Fibroblast of lung (primary cell): ENCODE measurements around the gene TMEM116. TPM values are rescaled to one million over a fixed set of nuclear protein-coding genes. Genes with fewer than 3 reads are reported as not detected.

Experiments used
- DNase-seq, 2 donors: peaks; one replicate each; pipeline versions ENCODE4 v3.0.0 to v3.0.0-alpha.2; 2010; ENCODE audit warnings: low read depth in 2 of 2
- H2AFZ ChIP-seq: 2 replicates; pipeline ENCODE4 v1.5.1; 2012; ENCODE audit warnings: low read length, control low read depth, inconsistent platforms
- H3K27ac ChIP-seq: 2 replicates; pipeline ENCODE4 v1.5.1; 2011; ENCODE audit warnings: low read length, control low read depth; ENCODE audit not compliant: insufficient read depth
- H3K27me3 ChIP-seq: 2 replicates; pipeline ENCODE4 v1.5.1; 2011; ENCODE audit warnings: mild to moderate bottlenecking, low read length; ENCODE audit not compliant: control insufficient read depth, insufficient read depth
- H3K36me3 ChIP-seq: 2 replicates; pipeline ENCODE4 v1.5.1; 2011; ENCODE audit warnings: low read length; ENCODE audit not compliant: control insufficient read depth, insufficient read depth
- H3K4me1 ChIP-seq: 2 replicates; pipeline ENCODE4 v1.5.1; 2011; ENCODE audit warnings: low read length; ENCODE audit not compliant: control insufficient read depth, insufficient read depth; ENCODE audit errors: extremely low read depth
- H3K4me2 ChIP-seq: 2 replicates; pipeline ENCODE4 v1.5.1; 2011; ENCODE audit warnings: low read length, control low read depth; ENCODE audit not compliant: insufficient read depth; ENCODE audit errors: extremely low read depth
- H3K4me3 ChIP-seq, 4 experiments: fragments of 200-600 bp in 1 of 4; sonication (generic) in 1 of 4; replicated peaks in 1 of 4; 2 replicates each; pipeline ENCODE4 v1.5.1; 2011 to 2016; ENCODE audit warnings: low read length in 4 of 4, low read depth in 3 of 4, mild to moderate bottlenecking in 3 of 4, control low read depth in 2 of 4, inconsistent platforms in 1 of 4, mixed read lengths in 1 of 4; ENCODE audit not compliant: insufficient read depth in 1 of 4; ENCODE audit errors: control extremely low read depth in 1 of 4
- H3K79me2 ChIP-seq: 2 replicates; pipeline ENCODE4 v1.5.1; 2012; ENCODE audit warnings: mild to moderate bottlenecking, low read length, inconsistent platforms; ENCODE audit not compliant: control insufficient read depth, insufficient read depth
- H3K9ac ChIP-seq: 2 replicates; pipeline ENCODE4 v1.5.1; 2011; ENCODE audit warnings: mild to moderate bottlenecking, low read length, control low read depth; ENCODE audit not compliant: insufficient read depth
- H3K9me3 ChIP-seq: 2 replicates; pipeline ENCODE4 v1.5.1; 2012; ENCODE audit warnings: low read depth, low read length; ENCODE audit not compliant: control insufficient read depth, insufficient read depth
- H4K20me1 ChIP-seq: 2 replicates; pipeline ENCODE4 v1.5.1; 2011; ENCODE audit warnings: low read length; ENCODE audit not compliant: control insufficient read depth, insufficient read depth; ENCODE audit errors: extremely low read depth
- EZH2 ChIP-seq: IDR thresholded peaks from 2 replicates; pipeline ENCODE4 v1.5.1; 2012; ENCODE audit warnings: low read length, control low read depth, mild to moderate bottlenecking; ENCODE audit errors: missing control alignments
- polyA plus RNA-seq, 2 donors: library from polyadenylated mRNA; depleted of rRNA in 1 of 2; stranded (reverse) in 1 of 2; unstranded in 1 of 2; fragments of >200 nt; gene quantifications; 2 replicates each; pipeline ENCODE4 v1.2.1, GENCODE V29; 2011 to 2012; ENCODE audit warnings: missing spikeins in 1 of 2
- total RNA-seq: library from RNA; depleted of rRNA; stranded (reverse); fragments of >200 nt; gene quantifications from 2 replicates; pipeline ENCODE4 v1.2.1, GENCODE V29; 2014
- TF ChIP-seq, protein P1 (sequence below), 2 donors: IDR thresholded peaks in 1 of 2; conservative IDR thresholded peaks in 1 of 2; 1 replicate in 1 of 2; 2 replicates in 1 of 2; pipeline ENCODE4 v1.5.1; 2011 to 2012; ENCODE audit warnings: low read length in 2 of 2, control low read depth in 1 of 2, inconsistent platforms in 1 of 2, low read depth in 1 of 2, mild to moderate bottlenecking in 1 of 2

The TMEM116 gene
- total and polyA plus RNA-seq, 2 donors (not counting 1 experiment from before 2014, with no cell fraction given), result 7.8 to 21.8 TPM

DNA sequence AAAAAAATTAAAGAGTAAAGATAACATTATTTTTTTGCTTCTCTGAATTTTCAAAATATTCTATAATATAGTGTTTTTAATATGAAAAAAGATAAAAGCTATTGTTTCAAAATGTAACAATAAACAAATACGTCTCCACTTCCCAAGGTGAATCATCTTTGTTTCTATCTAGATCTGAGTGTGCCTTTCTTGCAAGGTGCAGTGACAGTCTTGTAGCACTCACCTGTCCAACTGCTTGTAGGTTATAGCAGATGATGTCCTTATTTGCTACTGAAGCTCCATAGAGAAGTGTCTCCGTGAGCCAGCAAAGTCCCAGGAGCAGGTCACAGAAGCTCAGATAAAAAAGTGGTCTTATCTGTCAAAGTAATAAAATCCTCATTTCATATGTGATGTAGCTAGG is 21.4 kb downstream of the TMEM116 start:
- no peaks in the 10 kb centered on the region for H3K9me3 ChIP-seq
- no peak overlapping the region for H3K27ac ChIP-seq
- no peaks in the 10 kb centered on the region for H3K79me2 ChIP-seq
- TF ChIP-seq, protein P1, sequence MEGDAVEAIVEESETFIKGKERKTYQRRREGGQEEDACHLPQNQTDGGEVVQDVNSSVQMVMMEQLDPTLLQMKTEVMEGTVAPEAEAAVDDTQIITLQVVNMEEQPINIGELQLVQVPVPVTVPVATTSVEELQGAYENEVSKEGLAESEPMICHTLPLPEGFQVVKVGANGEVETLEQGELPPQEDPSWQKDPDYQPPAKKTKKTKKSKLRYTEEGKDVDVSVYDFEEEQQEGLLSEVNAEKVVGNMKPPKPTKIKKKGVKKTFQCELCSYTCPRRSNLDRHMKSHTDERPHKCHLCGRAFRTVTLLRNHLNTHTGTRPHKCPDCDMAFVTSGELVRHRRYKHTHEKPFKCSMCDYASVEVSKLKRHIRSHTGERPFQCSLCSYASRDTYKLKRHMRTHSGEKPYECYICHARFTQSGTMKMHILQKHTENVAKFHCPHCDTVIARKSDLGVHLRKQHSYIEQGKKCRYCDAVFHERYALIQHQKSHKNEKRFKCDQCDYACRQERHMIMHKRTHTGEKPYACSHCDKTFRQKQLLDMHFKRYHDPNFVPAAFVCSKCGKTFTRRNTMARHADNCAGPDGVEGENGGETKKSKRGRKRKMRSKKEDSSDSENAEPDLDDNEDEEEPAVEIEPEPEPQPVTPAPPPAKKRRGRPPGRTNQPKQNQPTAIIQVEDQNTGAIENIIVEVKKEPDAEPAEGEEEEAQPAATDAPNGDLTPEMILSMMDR (conservative IDR thresholded peaks at IDR 0.05 in 1 of 2, IDR thresholded peaks at IDR 0.05 in 1 of 2; ENCODE audit: low read depth in 1 of 2, low read length in 2 of 2), result no peak
- no peak for TF ChIP-seq EZH2
- H3K4me1 ChIP-seq, result no peaks in the 10 kb centered on the region
- no peaks in the 10 kb centered on the region for H4K20me1 ChIP-seq
- no peak overlapping the region for H3K4me3 ChIP-seq
- H3K36me3 ChIP-seq, result no peaks in the 10 kb centered on the region
- DNase-seq, result no peak
- no peaks in the 10 kb centered on the region for H3K27me3 ChIP-seq
- no peak overlapping the region for H3K9ac ChIP-seq
- no peak overlapping the region for H3K4me2 ChIP-seq
- no peak overlapping the region for H2AFZ ChIP-seq

GRCh38 chr12:111984820-111985219 is 28.1 kb downstream of the TMEM116 start:
- no peak overlapping the region for H3K4me2 ChIP-seq
- no peak overlapping the region for H3K9ac ChIP-seq
- no peaks in the 10 kb centered on the region for H4K20me1 ChIP-seq
- H3K4me3 ChIP-seq, result no peak overlapping the region
- no peaks in the 10 kb centered on the region for H3K27me3 ChIP-seq
- H3K27ac ChIP-seq, result no peak overlapping the region
- H3K4me1 ChIP-seq, result no peaks in the 10 kb centered on the region
- no peak overlapping the region for H2AFZ ChIP-seq
- no peaks in the 10 kb centered on the region for H3K79me2 ChIP-seq
- TF ChIP-seq, protein P1 (conservative IDR thresholded peaks at IDR 0.05 in 1 of 2, IDR thresholded peaks at IDR 0.05 in 1 of 2; ENCODE audit: low read depth in 1 of 2, low read length in 2 of 2), result no peak
- TF ChIP-seq EZH2, result no peak
- DNase-seq, result no peak
- H3K9me3 ChIP-seq, result no peaks in the 10 kb centered on the region
- no peaks in the 10 kb centered on the region for H3K36me3 ChIP-seq

DNA sequence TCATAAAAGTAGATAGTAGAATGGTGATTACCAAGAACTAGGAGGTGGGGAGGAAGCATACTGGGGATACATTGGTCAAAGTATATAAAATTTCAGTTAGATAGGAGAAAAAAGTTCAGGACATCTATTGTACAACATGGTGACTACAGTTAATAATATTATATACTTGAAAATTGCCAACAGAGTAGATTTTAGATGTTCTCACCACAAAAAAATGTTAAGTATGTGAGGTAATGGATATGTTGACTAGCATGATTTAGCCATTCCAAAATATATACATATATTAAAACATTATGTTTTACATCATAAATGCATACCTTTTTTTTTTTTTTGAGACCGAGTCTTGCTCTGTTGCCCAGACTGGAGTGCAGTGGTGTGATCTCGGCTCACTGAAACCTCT is 31.0 kb downstream of the TMEM116 start:
- H3K27ac ChIP-seq, result no peak overlapping the region
- peak in 1 of 2 donors; percentile 21 for DNase-seq
- no peaks in the 10 kb centered on the region for H3K36me3 ChIP-seq

More for the DNA sequence above, 31.0 kb downstream of the TMEM116 start:
- Histone ChIP-seq H4K20me1 (no peaks in the 10 kb centered on the region), H3K4me2 (no peak overlapping the region), H3K9me3 (no peaks in the 10 kb centered on the region), H3K4me3 (no peak overlapping the region), H3K79me2 (no peaks in the 10 kb centered on the region), H3K9ac (no peak overlapping the region), H3K27me3 (no peaks in the 10 kb centered on the region), H3K4me1 (no peaks in the 10 kb centered on the region), H2AFZ (no peak overlapping the region)
- no peak for TF ChIP-seq EZH2
- TF ChIP-seq, protein P1 (conservative IDR thresholded peaks at IDR 0.05 in 1 of 2, IDR thresholded peaks at IDR 0.05 in 1 of 2; ENCODE audit: low read depth in 1 of 2, low read length in 2 of 2), result no peak
